GM19240 (cell line): Measurements from ENCODE around the gene NXNL1.
"Not testable (repeated sequence)": the region's sequence is repeated elsewhere in the genome, so short reads cannot be mapped to it uniquely, and the experiment has no call there.

Source experiments
- DNase-seq: peaks from one replicate; pipeline ENCODE4 v3.0.0; 2011; ENCODE audit warnings: low spot score; ENCODE audit not compliant: insufficient read length

Gene NXNL1, protein sequence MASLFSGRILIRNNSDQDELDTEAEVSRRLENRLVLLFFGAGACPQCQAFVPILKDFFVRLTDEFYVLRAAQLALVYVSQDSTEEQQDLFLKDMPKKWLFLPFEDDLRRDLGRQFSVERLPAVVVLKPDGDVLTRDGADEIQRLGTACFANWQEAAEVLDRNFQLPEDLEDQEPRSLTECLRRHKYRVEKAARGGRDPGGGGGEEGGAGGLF

GRCh38 chr19:17460372-17461230 lies at the start of gene NXNL1:
NXNL1 (minus strand) TSS chr19:17460926; CDS start chr19:17460869, 57 bp downstream.
- DNase-seq, result no peak

- DNase-seq, result not testable (repeated sequence)
Measured at GRCh38 chr19:17508558-17508933, 47.8 kb upstream of the NXNL1 start.

DNA sequence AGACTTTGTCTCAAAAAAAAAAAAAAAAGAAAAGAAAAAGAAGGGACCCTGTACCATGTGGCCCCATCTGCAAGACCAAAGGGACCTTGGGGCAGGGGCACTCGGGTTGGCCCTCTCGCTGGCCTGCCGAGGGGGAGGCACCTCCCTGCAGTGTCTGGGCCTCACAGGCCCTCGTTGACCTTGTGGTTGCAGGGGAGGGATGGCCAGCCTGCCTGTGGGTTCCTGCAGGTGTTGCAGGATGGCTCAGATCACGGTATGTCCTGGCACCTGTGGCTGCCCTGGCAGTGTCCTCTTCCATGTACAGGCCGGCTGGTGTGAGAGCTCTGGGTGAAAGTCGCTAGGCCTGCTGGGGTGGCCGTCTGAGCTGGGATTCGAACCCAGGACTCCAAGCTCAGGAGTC lies 46.0 kb upstream of the NXNL1 start:
- DNase-seq, result no peak

DNA sequence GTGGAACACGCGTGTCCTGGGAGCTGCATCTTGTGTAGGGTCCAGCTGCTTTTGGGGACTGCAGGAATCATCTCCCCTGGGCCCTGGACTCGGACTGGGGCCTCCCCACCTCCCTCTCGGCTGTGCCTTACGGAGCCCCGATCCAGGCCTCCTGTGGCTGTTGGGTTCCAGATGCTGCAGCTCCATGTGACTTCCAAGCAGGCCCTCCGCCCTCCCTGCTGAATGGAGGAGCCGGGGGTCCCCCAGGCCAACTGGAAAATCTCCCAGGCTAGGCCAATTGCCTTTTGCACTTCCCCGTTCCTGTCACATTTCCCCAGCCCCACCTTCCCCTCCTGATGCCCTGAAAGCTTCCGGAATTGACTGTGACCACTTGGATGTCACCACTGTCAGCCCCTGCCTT lies 44.5 kb upstream of the NXNL1 start:
- DNase-seq, result no peak

DNA sequence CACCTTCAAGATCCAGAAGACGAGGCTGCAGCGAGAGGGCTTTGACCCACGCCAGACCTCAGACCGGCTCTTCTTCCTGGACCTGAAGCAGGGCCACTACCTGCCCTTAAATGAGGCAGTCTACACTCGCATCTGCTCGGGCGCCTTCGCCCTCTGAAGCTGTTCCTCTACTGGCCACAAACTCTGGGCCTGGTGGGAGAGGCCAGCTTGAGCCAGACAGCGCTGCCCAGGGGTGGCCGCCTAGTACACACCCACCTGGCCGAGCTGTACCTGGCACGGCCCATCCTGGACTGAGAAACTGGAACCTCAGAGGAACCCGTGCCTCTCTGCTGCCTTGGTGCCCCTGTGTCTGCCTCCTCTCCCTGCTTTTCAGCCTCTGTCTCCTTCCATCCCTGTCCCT lies 43.7 kb upstream of the NXNL1 start:
- DNase-seq, result no peak

- no peak for DNase-seq
Measured at GRCh38 chr19:17504030-17504429, 43.3 kb upstream of the NXNL1 start.

DNA sequence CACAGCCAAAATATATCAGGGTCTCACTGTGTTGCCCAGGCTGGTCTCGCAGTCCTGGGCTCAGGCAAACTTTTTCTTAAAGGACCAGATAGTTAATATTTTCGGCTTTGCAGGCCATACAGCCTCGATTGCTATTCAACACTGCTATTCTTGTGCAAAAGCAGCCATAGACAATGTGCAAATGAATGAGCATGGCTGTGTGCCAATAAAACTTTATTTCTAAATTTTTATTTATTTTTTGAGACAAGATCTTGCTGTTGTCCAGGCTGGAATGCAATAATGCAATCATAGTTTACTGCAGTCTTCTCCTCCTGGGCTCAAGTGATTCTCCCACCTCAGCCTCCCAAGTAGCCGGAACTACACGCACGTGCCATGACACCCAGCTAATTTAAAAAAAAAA lies 42.5 kb upstream of the NXNL1 start:
- no peak for DNase-seq

GRCh38 chr19:17500447-17501198 lies 39.9 kb upstream of the NXNL1 start:
- no peak for DNase-seq

GRCh38 chr19:17499648-17500446 lies 39.1 kb upstream of the NXNL1 start:
- no peak for DNase-seq

GRCh38 chr19:17499025-17499424 lies 38.3 kb upstream of the NXNL1 start:
- DNase-seq, result not testable (repeated sequence)

- DNase-seq, result no peak
Measured at GRCh38 chr19:17497149-17497798, 36.5 kb upstream of the NXNL1 start.

DNA sequence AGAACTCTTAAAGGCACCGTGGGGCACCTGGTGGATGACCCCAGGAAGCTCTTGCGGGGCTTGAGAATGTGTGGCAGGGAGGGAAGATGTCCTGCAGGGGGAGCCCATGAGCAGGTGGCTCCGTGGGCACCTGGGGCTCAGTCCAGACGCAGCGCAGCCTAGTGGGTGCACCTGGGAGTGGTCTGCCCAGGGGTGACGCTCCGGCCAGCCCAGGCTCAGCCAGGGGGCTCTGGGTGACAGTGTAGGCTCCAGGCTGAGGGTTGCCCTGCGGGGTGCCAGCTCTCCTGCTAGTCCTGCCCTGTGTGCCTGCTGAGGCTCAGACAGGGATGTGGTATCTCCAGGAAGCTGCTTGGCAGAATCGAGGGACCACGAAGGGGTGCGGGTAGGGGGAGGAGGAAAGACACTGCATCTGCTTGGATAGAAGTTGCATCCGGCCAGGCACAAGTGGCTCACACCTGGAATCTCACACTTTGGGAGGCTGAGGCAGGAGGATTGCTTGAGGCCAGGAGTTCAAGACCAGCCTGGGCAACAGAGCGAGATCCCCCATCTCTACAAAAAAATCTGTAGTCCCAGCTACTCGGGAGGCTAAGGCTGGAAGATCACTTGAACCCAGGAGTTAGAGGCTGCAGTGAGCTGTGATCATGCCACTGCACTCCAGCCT lies 35.7 kb upstream of the NXNL1 start:
- DNase-seq, result peak; percentile 95

DNA sequence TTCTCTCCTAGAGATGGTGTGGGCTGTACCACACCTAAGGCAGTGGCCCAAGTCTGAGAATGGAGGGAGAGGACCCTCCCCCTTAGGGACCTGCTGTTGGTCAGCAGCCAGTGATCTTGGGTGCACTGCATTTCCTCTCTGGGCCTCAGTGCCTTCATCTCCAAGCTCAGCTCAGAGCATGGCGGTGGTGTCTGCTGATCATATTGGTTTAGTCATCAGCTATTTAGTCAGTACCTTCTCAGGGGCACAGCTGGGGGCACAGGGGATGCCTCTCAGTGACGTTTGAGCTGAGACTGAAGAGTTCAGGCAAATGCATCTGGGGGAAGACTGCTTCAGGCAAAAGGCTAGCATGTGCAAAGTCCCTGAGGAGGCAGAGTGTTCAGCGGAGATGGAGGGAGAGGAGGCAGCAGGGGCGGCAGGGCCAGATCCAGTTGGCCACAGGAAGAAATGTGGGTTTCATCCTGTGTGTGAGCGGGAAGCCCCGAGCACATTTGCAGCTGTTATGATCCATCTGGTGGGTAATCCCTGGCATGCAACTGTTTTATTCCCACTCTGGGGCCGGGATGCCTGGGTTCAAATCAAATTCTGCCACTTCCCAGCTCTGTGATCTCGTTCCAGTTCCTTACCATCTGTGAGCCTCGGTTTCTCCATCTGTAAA lies 35.0 kb upstream of the NXNL1 start:
- no peak for DNase-seq

- DNase-seq, result no peak
Measured at GRCh38 chr19:17491287-17491686, 30.6 kb upstream of the NXNL1 start.

GRCh38 chr19:17490411-17490810 lies 29.7 kb upstream of the NXNL1 start:
- no peak for DNase-seq

GRCh38 chr19:17489392-17490030 lies 28.8 kb upstream of the NXNL1 start:
- no peak for DNase-seq

DNA sequence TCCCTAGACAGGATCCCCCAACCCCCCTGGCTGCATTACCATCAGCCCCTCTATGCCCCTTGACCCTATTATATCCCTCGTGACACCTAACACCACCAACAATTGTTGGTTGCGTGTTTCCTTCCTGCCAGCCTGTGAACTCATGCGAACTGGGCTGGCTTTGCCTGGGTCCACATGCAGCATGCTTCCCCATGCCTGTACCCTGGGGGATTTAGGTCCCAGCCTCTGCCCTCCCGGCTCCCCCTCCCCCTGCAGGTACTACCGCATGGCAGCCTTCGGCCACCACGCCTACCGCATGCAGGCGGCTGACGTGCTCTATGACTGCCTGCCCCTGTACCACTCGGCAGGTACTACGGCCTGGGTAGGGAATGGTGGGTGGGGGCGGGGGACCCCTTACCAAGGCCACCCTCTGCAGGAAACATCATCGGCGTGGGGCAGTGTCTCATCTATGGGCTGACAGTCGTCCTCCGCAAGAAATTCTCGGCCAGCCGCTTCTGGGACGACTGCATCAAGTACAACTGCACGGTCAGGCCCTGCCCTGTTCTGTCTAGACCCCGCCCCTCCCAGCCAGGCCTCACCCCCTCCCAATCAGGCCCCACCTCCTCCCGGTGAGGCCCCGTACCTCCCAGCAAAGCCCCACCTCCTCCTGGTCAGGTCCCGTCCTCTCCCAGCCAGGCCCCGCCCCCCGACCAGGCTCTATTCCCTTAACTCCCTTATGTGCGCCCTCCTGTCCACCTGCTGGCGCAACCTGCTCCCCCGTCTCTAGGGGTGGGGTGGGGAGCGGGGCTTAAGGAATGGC lies 28.1 kb upstream of the NXNL1 start:
- peak; percentile 41 for DNase-seq

GRCh38 chr19:17487284-17488121 lies 26.8 kb upstream of the NXNL1 start:
- DNase-seq, result no peak
